Measurements from ENCODE around the gene A1CF.

GRCh38 chr10:50809596-50809995 lies 75.8 kb downstream of the A1CF start:
- TF ChIP-seq CTCF (IDR thresholded peaks at IDR 0.05) (no peak), POLR2A (IDR thresholded peaks at IDR 0.05) (no peak)
